ENCODE data around the gene TNIK.

The TNIK gene

DNA sequence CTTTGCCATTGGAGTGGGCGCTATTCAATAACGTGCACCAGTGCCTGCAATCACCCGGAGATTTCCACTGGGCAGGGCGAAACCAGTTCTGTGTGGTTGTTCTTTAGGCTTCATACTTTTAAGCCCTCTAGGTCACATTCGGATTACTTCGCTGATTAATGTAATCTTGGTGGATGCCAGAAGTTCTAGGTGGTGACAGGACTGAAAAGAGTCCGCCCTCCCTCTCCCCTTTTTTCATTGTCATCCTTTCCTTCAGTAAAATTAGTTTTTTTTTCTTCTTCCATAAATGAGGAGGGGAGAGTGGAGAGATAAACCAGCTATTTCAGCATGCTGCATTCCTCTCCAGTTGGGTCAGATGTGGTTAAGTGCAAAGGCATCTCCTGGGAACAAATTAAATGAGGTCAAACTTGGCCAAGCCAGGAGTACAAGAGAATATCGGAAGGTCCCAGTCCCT lies 431.4 kb downstream of the TNIK start:
- DNase-seq (ENCODE audit: low read depth): peak; percentile 87

DNA sequence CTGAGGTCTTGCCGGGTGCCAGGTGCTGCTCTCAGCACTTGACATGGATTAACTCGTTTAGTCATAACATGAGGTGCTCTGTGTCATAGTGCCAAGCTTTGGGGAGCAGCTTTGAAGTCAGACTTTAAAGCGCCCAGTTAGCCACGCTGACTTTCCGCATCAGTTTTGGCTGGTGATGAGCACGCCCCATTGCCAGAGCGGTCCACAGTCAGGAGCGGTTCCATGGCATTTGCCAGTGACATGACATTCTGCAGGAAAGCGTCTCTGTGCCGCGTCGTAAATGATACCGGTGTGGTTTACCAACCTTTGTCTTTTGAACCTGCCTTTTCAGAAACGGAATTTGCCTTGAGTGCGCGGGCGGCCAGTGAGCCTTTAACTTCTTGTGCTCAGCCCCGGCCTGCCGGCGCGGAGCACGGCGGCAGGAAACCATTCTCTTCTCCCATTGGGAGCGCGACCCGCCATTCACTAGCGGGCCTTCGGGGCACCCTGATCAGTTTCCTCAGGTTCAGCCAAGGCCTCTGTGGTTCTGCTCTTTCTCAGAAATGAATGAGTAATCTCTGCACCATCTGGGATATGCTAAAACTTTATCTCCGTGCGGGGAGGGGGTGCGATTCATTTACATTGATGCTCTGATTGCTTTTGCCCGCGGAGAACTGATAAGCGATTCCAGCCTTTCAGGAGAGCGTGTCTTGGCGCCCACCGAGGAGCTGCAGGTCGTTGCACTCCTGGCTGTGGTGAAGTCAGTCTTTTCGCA lies 432.0 kb downstream of the TNIK start:
- peak; percentile 88 for DNase-seq (ENCODE audit: low read depth)

DNA sequence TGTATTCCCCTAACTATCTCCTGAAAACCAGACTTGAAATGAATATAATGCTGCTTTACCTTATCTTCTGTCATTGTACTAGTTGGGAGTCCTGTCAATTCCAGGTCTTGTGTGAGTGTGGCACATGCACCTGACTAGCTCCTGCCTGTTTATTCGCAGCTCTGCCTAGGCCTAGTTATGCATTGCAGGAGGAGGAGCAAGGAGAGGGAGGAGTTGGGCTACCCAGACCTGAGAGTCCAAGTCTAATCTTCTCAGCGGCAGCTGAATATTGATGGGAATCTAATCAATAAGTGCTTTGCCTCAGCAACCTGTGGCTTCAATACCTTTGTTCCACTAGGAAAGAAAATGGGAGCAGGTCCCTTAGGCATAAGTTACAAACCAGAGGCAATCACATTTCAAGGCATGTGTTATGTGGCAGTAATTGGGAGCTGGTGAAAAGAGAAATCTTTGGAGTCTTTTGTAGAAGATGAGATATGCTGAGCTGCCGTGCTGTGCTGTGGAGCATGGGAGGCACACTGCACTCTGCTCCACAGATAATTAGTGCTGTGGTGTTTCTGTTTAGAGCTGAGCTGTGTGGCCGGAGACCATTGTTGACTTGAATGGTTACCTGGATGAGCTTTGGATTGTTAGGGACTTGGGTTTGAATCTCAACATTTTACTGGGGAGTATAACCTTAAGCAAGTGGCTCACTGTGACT lies 433.5 kb downstream of the TNIK start, which contains the start of gene SLC2A2:
Gene SLC2A2 (minus strand): TSS at position 124 of the 697 bp plus-strand sequence. CDS start 50 bp downstream, at position 74.
- no peak for DNase-seq (ENCODE audit: low read depth)

DNA sequence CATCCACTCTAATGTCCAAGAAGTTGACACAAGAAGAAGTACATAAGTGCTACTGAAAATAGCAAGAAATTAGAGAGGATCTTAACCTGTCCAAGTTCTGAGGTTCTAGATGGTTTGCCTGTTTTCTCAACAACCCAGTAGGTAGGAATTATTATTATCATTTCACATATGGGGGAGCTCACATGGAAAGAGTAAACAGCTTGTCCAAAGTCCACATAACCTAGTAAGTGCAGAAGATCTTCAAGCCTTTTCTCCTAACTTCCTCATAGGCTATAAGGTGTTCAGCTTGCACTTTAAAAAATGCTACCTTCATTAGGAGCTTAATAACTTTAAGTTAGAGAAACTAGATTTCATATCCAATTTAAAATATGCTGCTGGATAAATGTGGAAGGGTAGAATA lies 436.6 kb downstream of the TNIK start:
- no peak for DNase-seq (ENCODE audit: low read depth)

DNA sequence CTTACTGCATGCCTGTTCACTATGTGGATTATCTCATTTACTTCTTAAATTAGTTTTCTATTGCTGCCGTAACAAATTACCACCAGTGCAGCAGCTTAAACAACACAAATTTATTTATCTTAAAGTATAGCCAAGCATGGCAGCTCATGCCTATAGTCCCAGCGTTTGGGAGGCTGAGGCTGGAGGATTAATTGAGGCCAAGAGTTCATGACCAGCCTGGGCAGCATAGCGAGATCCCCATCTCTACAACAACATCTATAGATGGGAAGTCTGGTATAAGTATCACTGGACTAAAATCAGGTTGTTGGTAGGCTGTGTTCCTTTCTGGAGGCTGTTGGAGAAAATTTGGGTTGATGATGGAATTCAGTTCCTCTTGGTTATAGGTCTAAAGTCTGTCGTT lies 438.8 kb downstream of the TNIK start:
- no peak for DNase-seq (ENCODE audit: low read depth)

DNA sequence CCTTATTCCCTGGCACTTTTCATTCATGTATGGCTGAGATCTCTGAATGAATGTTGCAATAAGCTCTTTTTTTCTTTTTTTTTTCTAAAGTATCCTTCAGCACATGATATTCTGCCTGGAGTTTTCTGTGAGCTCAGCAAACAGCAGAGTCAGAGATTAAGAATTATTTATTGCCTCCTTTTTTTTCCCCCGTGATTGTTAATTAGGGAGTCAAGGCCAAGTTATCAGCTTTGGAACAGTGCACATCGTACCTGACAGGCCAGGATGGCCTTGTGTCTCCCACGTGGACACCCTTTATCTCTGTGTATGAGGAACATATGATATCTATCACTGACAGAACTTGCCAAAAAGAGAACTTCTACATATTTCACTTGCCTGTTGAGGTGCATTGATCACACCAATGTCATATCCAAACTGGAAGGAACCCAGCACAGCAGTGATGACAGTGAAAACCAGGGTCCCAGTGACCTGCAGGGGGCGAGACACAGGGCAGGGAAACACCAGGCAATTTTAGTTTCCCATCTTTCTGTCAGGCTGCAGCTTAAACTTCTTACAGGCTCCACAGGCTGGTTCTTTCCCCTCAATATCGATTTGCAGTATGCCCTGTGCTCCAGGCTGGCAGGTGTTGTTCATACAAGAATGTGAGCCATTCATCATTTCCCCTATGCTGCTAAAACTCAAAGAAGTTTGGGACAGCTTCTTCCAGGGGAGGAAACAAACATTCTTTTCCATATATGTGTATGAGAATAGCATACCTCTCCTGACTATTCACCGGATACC lies 441.9 kb downstream of the TNIK start:
- DNase-seq (ENCODE audit: low read depth): no peak

DNA sequence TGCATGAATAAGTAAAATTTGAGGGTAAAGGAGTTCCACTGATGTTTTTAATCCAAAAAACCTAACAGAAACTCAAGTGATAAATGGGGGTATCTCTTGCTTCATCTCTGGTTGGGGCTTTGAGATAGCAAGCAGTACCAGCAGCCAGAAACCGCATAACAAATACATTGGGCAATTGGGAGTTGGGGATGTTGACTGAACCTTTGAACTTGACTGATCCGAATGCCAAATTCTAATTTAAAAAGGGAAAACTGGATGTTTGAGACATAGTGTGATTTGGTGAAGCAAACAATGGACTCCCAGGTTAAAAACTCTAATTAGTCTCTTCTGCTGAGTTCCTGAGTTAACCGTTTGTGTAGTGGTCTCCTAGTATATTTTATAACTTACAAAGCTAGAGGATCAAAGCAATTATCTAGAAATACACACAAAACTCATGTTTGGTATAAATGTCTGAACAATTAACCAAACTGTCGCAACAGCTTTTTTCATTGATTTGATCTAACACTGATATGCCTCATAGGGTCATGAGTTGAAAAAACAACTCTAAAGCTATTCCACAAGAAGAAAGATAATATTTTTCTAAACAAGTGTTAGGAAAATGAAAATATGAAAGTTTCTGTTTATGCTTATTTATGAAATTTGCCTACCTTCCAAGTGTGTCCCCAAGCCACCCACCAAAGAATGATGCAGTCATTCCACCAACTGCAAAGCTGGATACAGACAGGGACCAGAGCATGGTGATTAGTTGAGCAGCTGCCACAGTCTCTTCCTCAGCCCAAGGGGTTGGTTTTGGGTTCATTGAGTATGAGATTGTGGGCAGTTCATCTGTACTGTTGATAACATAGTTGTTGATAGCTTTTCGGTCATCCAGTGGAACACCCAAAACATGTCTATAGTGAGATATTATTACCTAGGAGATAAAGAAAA lies 446.1 kb downstream of the TNIK start:
- DNase-seq (ENCODE audit: low read depth): no peak

DNA sequence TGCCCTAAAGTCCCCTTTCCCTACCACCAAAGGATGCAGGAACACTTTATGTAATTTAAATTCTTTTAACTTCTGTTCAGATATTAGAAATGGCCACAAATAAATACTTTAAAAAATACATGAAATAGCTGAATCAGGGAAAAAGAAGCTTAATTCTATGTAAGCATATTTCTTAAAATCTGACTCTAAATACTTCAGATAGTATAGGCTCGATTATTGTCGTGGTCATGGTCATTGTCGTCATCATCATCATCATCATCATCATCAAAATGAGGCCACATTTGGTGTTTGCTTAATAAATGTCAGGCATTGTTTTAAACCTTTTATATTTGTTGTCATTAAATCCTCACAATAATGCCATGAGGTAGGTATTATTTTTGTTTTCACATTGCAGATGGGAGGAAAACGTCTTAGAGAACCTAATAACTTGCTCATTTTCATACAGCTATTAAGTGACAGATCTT lies 448.3 kb downstream of the TNIK start:
- no peak for DNase-seq (ENCODE audit: low read depth)

Data from HS-27A (cell line).